8988T (cell line): ENCODE measurements around the gene RTP2.
"Not testable (repeated sequence)": the region's sequence is repeated elsewhere in the genome, so short reads cannot be mapped to it uniquely, and the experiment has no call there.

Source experiments
- DNase-seq: peaks from one replicate; pipeline ENCODE4 v3.0.0; 2011

Gene RTP2

GRCh38 chr3:187709155-187709554 is 6.8 kb upstream of the RTP2 start:
- DNase-seq, result no peak

GRCh38 chr3:187708696-187709095 is 6.3 kb upstream of the RTP2 start:
- no peak for DNase-seq

DNA sequence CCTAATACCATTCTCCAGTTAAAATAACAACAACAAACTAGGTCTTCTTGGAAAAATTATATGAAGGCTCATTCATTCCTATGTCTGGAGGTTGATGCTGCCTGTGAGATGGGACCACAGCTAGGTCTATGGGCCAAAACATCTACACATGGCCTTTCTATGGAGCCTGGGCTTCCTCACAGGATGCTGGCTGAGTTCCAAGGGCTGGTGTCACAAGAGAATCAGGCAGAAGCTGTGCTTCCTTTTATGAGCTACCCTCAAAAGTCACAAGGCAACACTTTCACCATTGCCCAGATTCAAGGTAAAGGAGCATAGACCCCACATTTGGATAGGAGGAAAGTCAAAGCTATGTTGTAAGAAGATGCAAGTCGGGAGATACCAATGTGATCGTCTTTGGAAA is 4.6 kb upstream of the RTP2 start:
- DNase-seq, result no peak

DNA sequence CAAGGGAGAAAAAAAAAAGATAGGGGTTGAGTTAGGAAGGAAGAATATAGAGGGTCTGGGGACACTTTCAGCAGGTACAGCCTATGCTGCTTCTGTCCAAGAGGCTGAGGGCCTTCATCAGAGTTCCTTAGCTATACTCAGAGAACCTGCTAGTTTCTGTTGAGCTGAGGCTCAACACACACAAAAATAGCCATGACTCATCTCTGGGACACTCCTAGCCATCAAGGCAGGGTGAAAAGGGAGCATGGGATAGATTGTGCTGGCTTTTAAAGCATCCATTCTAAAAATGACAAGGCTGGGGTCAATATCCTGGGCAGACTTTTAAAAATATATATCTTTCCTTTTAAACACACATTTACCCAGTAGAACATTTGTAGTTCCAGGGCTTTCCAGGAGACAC is 2.8 kb upstream of the RTP2 start:
- no peak for DNase-seq

DNA sequence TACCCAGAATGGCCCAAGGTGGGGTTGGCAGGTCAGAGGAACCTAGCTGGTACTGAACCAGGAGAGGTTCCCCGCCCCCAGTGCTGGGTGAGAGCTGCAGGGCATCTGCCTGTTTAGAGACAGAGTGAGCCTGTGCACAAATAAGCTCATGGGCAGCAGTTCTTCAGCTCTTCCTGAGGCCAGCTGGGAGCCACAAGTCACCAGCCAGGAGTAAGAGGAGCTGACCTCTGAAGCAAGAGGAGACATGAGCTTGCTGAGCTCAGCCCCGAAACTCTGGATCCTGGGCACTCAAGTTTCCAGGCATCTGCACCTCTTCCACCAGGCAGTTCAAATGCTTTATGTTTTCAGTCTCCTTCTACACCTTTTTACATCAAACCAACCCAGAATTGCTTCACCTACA is 2.1 kb downstream of the RTP2 start:
- DNase-seq, result no peak

- no peak for DNase-seq
Measured at GRCh38 chr3:187698499-187699399, 3.6 kb downstream of the RTP2 start.

DNA sequence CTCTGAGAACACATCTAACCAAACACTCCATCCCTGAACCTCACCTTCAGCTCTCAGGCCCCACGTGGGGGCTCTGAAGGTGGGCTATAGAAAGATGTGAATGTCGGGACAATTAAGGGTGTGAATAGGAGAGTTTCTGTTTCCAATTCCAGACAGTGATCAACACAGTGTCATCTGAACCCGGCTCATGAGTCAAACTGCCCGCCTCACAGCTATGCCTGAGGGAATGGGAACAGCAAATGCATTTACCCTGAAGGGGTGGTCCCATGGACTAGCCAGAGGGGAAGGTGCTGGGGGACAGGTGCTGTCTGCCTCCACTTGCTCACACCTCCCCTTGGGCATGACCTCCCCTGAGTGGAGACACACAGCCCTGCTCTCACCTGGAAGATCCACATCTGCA is 6.3 kb downstream of the RTP2 start:
- DNase-seq, result no peak

- no peak for DNase-seq
Measured at GRCh38 chr3:187695449-187695848, 6.9 kb downstream of the RTP2 start.

GRCh38 chr3:187694801-187695200 is 7.6 kb downstream of the RTP2 start:
- no peak for DNase-seq

DNA sequence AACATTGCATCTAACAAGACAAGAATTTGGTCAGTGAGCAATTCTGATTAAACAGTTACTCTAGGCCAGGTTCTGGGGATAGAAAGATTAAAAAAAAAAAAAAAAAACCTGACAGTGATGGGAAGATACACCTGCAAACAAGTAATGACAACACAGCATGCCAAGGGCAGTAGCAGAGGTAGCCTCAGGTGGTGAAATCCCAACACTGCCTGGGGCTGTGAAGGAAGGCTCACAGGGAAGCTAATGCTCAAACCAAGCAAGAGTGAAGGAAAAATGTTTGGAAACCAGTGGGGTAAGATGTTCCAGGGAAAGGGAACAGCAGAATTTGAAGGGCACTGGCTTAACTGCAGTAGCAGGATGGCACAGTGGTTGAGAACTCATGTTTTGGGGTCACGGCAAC is 8.9 kb downstream of the RTP2 start:
- DNase-seq, result no peak

GRCh38 chr3:187689984-187690383 is 12.4 kb downstream of the RTP2 start:
- no peak for DNase-seq

DNA sequence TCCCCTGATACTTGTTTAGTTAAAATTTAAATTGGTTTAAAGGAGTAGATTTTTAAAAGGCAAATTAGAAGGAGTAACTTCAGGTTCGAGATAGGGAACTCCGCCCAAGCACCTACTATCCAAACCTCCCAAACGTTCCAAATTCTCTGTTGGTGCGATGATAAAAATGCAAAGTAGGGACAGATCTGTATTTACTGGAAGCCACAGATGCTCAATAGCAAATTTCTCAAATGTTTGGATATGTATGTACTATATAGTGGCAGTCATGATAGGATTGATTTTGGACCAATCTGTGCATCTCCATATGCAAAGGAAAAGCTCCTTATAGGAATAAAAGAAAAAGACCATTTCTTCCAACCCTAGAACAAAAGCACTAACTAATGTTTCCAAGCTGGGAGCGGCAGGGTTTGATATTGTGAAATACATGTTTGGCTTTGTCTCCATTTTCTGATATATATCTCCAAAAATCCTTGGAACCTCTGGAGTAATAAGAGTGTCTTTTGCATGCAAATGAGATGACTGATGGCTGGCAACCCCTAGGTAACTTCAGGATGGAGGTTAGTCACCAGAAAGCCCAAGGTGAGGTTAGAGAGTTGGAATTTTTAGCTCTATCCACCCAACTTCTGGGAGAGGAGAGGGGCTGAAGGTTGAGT is 15.6 kb downstream of the RTP2 start:
- no peak for DNase-seq

DNA sequence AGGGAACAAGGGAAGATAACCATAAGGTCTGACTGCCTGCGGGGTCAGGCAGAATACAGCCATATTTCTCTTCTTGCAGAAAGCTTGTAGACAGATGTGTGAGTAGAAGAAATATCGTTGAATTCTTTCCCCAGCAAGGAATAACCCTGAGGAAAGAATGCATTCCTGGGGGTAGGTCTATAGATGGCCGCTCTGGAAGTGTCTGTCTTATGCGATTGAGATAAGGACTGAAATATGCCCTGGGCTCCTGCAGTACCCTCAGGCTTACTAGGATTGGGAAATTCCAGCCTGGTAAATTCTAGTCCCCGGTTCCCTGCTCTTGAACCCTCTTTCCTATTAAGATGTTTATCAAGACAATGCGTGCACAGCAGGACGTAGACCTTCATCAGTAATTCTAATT is 16.4 kb downstream of the RTP2 start:
- DNase-seq, result no peak

- DNase-seq, result no peak
Measured at GRCh38 chr3:187684880-187685279, 17.5 kb downstream of the RTP2 start.

DNA sequence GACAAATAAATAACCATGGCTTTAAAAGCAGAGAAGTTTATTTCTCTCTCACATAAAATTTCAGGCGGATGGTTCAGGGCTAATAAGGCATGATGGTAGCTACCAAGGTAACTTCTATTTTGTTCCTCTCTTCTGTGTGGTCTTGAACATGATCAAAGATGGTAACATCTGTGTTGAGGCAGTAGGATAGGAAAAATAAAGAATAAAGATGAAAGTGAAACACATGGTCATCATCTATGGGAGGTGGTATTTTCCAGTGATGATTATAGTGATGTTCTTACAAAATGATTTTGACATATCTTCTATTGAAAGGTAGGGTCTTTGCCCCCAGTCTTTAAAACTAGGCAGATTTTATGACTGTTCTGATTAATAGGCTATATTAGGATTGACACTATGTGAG is 17.9 kb downstream of the RTP2 start:
- DNase-seq, result no peak

- not testable (repeated sequence) for DNase-seq
Measured at GRCh38 chr3:187681756-187682155, 20.6 kb downstream of the RTP2 start.

- peak; percentile 41 for DNase-seq
Measured at GRCh38 chr3:187679638-187680396, 22.5 kb downstream of the RTP2 start.

DNA sequence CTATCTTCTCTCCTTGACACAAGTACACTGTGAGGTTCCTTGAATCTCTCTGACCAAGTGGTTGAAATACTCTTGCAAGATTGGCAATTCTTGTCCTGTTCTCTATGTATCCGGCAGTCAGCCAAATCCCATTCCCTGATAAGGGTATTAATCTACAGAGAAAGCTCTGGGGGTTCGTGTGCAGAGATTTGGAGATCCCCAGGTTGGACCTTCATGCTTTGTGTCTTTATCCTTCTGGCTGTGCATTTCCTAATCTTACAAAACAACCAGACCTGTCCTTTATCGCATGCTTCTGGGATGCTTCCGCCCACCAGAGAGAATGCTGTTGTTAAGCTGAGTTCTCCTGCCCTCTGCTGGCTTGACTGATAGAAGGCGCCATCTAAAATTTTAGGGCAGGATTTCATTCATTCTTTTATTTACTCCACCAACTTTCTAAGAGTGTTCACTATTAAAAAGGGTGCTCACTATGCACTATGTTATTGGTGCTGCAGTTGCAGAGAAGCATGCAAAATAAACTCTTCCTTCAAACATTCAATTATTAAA is 23.6 kb downstream of the RTP2 start:
- no peak for DNase-seq

GRCh38 chr3:187677604-187678003 is 24.8 kb downstream of the RTP2 start:
- no peak for DNase-seq

DNA sequence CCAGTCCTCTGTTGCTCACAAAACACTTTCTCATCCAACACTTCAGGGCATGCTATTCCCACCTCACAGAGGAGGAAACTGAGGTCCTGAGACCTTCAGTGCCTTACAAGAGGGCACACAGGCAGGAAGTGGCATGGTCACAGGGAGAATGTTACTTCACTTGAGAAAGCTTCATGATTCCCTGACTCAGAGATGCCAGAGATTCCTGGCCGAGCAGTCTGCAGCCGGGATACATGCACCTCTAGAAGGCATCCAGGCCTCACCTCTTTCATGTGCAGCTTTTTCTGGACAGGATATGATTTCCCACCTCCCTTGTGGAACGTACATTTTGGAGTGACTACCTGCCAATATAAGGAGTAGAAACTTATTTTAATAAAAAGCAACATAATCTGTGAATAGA is 29.3 kb downstream of the RTP2 start:
- peak; percentile 40 for DNase-seq

DNA sequence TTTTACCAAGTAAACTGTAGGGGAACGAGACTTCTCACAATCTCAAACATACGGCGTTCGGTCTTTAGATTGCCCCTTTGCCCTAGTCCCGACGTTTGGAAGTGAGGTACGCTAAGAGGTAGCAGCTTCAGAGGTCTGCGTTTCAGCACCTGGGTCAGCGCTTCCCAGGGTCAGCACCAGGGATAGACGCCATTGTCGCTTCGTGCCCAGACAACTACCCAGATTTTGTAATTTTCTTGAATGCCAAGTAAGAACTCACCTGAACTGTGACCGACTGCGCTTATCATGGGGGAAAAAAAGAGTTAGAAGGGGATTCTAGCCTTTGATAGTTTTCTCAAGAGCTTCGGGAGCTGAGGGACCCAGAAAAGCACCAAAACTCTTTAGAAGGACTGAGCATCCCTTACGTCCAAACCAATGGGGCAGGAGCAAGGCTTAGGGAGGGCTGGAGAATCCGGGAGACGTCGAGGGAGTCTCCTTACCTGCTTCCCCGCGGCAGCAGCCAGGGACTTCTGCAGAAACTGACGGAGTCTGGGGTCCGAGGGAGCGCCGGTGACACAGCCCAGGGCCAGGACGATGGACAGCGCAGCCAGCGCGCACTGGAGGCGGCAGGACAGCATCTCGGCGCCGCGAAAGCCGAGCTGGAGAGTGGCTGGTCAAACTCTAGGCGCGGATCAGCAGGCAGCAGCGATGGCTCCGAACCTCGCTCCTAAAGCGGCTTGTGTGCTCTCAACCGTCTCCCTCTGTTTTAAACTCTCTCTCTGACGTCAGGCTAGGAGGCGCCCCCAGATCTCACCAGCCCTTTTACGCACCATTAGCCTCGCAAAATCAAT is 32.5 kb downstream of the RTP2 start, which contains the start of gene SST:
TSS of gene SST (minus strand) at position 720 of the 830 bp plus-strand sequence. CDS start at position 617, 103 bp downstream.
- DNase-seq, result no peak

GRCh38 chr3:187667526-187667925 is 34.8 kb downstream of the RTP2 start:
- no peak for DNase-seq
